K562 (cell line): ENCODE measurements around the gene PMPCB. TPM values are rescaled to one million over a fixed set of nuclear protein-coding genes. Genes with fewer than 3 reads are reported as not detected.

Source experiments
- ATAC-seq: fragments of 200-7000 bp; cut with Tn5 transposase; 3 replicates; pipeline ENCODE4 v1.9.1; 2020; ENCODE audit warnings: moderate library complexity
- BruUV-seq: library from RNA; stranded (reverse); fragments of 400-500 nt; replicated peaks from 2 replicates; lab custom pipeline; 2021; lab: Mats Ljungman, UMichigan
- CTCF ChIA-PET: fragments of 300-600 bp; formaldehyde crosslinking; extraction: SDS; loops from one replicate; lab custom pipeline; 2021; ENCODE audit warnings: low intra/inter-chr PET ratio; lab: Yijun Ruan, JAX
- POLR2A ChIA-PET: fragments of 300-600, 350-650 bp; sonication (Branson Sonifier 250); formaldehyde crosslinking; extraction: SDS; loops from one replicate; lab custom pipeline; 2021; ENCODE audit warnings: antibody characterized with exemption, inconsistent platforms; lab: Yijun Ruan, JAX
- DNase-seq, 4 experiments: peaks; one replicate each; pipeline versions ENCODE4 v3.0.0 to v3.0.0-alpha.2; 2011 to 2018; ENCODE audit warnings: low spot score in 3 of 4, mixed read lengths in 3 of 4; ENCODE audit errors: extremely low read depth in 1 of 4
- FAIRE-seq: peaks from 2 replicates; lab custom pipeline; 2011; peaks lifted over from hg19 to GRCh38; lab: Jason Lieb, UNC
- H2AFZ ChIP-seq: 2 replicates; pipeline ENCODE4 v1.6.0; 2011; ENCODE audit warnings: low read depth, low read length, control low read depth, inconsistent platforms
- H3K27ac ChIP-seq: fragments of 200-600 bp; 3 replicates; pipeline ENCODE4 v1.8.0; 2011; ENCODE audit warnings: low read depth, mild to moderate bottlenecking, control low read depth, inconsistent platforms, low read length, moderate library complexity, mixed read lengths; ENCODE audit errors: extremely low read depth
- H3K27me3 ChIP-seq, 2 experiments: fragments of 300-600 bp in 1 of 2; 2 replicates in 1 of 2; 3 replicates in 1 of 2; pipeline versions ENCODE4 v1.6.0 to v1.8.0; 2011; ENCODE audit warnings: inconsistent platforms in 2 of 2, low read length in 2 of 2, mild to moderate bottlenecking in 1 of 2, mixed read lengths in 1 of 2, moderate library complexity in 1 of 2; ENCODE audit not compliant: control insufficient read depth in 2 of 2, insufficient read depth in 2 of 2
- H3K36me3 ChIP-seq: fragments of 300-600 bp; 3 replicates; pipeline ENCODE4 v1.8.0; 2011; ENCODE audit warnings: mild to moderate bottlenecking, low read length, inconsistent platforms; ENCODE audit not compliant: control insufficient read depth, insufficient read depth
- H3K4me1 ChIP-seq, 2 experiments: fragments of 200-600 bp in 1 of 2; replicated peaks in 1 of 2; 2 replicates in 1 of 2; 3 replicates in 1 of 2; pipeline versions ENCODE4 v1.5.1 to v1.8.0; 2011; ENCODE audit warnings: inconsistent platforms in 2 of 2, low read length in 2 of 2, mild to moderate bottlenecking in 1 of 2, mixed read lengths in 1 of 2, moderate library complexity in 1 of 2; ENCODE audit not compliant: control insufficient read depth in 2 of 2, insufficient read depth in 2 of 2
- H3K4me2 ChIP-seq: 2 replicates; pipeline ENCODE4 v1.6.1; 2011; ENCODE audit warnings: low read length, control low read depth, inconsistent platforms, mixed read lengths; ENCODE audit not compliant: insufficient read depth
- H3K4me3 ChIP-seq: fragments of 200-600 bp; sonication (generic), shearing (Covaris generic); 2 replicates; pipeline ENCODE4 v1.5.1; 2016; ENCODE audit warnings: control low read depth, inconsistent platforms
- H3K79me2 ChIP-seq: fragments of 200-600 bp; 3 replicates; pipeline ENCODE4 v1.8.0; 2011; ENCODE audit warnings: low read length, inconsistent platforms; ENCODE audit not compliant: control insufficient read depth, insufficient read depth
- H3K9ac ChIP-seq, 2 experiments: 2 replicates each; pipeline versions ENCODE4 v1.6.0 to v1.6.1; 2011; ENCODE audit warnings: low read depth in 2 of 2, low read length in 2 of 2, control low read depth in 1 of 2, inconsistent platforms in 1 of 2, mild to moderate bottlenecking in 1 of 2, mixed read lengths in 1 of 2; ENCODE audit not compliant: insufficient read depth in 1 of 2
- H3K9me1 ChIP-seq: one replicate; pipeline ENCODE4 v1.6.0; 2011; ENCODE audit warnings: inconsistent platforms, mild to moderate bottlenecking, low read length, moderate library complexity; ENCODE audit not compliant: control insufficient read depth, insufficient read depth
- H3K9me3 ChIP-seq: replicated peaks from 2 replicates; pipeline ENCODE4 v1.5.1; 2011; ENCODE audit warnings: low read depth, low read length, inconsistent platforms; ENCODE audit not compliant: control insufficient read depth, insufficient read depth
- H4K20me1 ChIP-seq: replicated peaks from 2 replicates; pipeline ENCODE4 v1.6.1; 2011; ENCODE audit warnings: low read length, inconsistent platforms, mixed read lengths; ENCODE audit not compliant: control insufficient read depth, insufficient read depth
- ARID3A ChIP-seq: IDR thresholded peaks from 2 replicates; pipeline ENCODE4 v1.6.1; 2012; ENCODE audit warnings: low read depth, low read length, improper control_type of control experiment, borderline replicate concordance
- C11orf30 ChIP-seq: fragments of 450-650 bp; IDR thresholded peaks from 2 replicates; pipeline ENCODE4 v1.6.1; 2016; ENCODE audit warnings: low read depth, mild to moderate bottlenecking
- CEBPB ChIP-seq: fragments of 450-650 bp; IDR thresholded peaks from 2 replicates; pipeline ENCODE4 v1.6.1; 2016; ENCODE audit warnings: missing genetic modification characterization, missing compliant biosample characterization
- ELF1 ChIP-seq: fragments of 200-800 bp; sonication (Bioruptor generic); IDR thresholded peaks from 2 replicates; pipeline ENCODE4 v1.6.1; 2016; ENCODE audit warnings: missing genetic modification characterization, missing compliant biosample characterization
- NR2C1 ChIP-seq, 2 experiments: fragments of 450-650 bp; IDR thresholded peaks; 2 replicates each; pipeline ENCODE4 v1.6.1; 2017; ENCODE audit warnings: mild to moderate bottlenecking in 2 of 2, antibody characterized with exemption in 1 of 2, inconsistent platforms in 1 of 2, missing compliant biosample characterization in 1 of 2, missing genetic modification characterization in 1 of 2
- POLR2AphosphoS5 ChIP-seq: IDR thresholded peaks from 2 replicates; pipeline ENCODE4 v1.6.1; 2011; ENCODE audit warnings: mild to moderate bottlenecking, low read depth, low read length, moderate library complexity; ENCODE audit not compliant: control insufficient read depth, insufficient read depth
- PYGO2 ChIP-seq: fragments of 450-650 bp; IDR thresholded peaks from 2 replicates; pipeline ENCODE4 v1.6.1; 2016; ENCODE audit warnings: mild to moderate bottlenecking, missing genetic modification characterization, moderate library complexity, missing compliant biosample characterization
- TCF3 ChIP-seq: sonication (generic); formaldehyde crosslinking; IDR thresholded peaks from 2 replicates; pipeline ENCODE4 v1.4.0; 2020; ENCODE audit warnings: mild to moderate bottlenecking, missing genetic modification reagents
- ZNF174 ChIP-seq: fragments of 250-450 bp; sonication (Bioruptor Pico); IDR thresholded peaks from 2 replicates; pipeline ENCODE4 v1.4.0; 2020; ENCODE audit warnings: mild to moderate bottlenecking
- ZNF274 ChIP-seq: IDR thresholded peaks from 2 replicates; pipeline ENCODE4 v1.6.1; 2011; ENCODE audit warnings: low read depth, mild to moderate bottlenecking, low read length, moderate library complexity, borderline replicate concordance
- WGBS: fragments of 100-300 bp; shearing (Covaris generic); methylation state at CpG from one replicate; pipeline ENCODE4 v1.1.6; 2016; ENCODE audit warnings: low coverage, mixed read lengths; ENCODE audit not compliant: insufficient coverage; ENCODE audit errors: missing lambda C conversion rate; 5-methylcytosine and 5-hydroxymethylcytosine counted together
- in situ Hi-C: fragments of 300-500 bp; cut with MboI; formaldehyde crosslinking; loops from 4 replicates; pipeline ENCODE4 v1.15.0; 2018; ENCODE audit warnings: inconsistent platforms, mixed read lengths
- intact Hi-C: fragments of 100-400 bp; cut with micrococcal nuclease; formaldehyde crosslinking; loops from 2 replicates; pipeline ENCODE4 v1.14.2; 2022
- polyA plus RNA-seq, 8 experiments: library from polyadenylated mRNA; depleted of rRNA in 4 of 8; stranded (reverse) in 5 of 8; unstranded in 3 of 8; fragments of >200 nt; fragmentation: Nextera tagmentation in 2 of 8; fragmentation: Illumina TruSeq in 1 of 8; extraction: Ambion mirVana in 2 of 8; extraction: Trizol in 1 of 8; gene quantifications; 2 replicates each; pipeline versions ENCODE4 v1.2.1 to v1.2.3, GENCODE V29; 2011 to 2014; ENCODE audit warnings: inconsistent platforms in 1 of 8, missing spikeins in 1 of 8
- total RNA-seq, 7 experiments: library from RNA; depleted of rRNA in 6 of 7; stranded (reverse); fragments of >200 nt in 6 of 7; fragmentation: Illumina TruSeq in 2 of 7; extraction: Trizol in 2 of 7; gene quantifications; 2 replicates each; pipeline versions ENCODE4 v1.2.1 to v1.2.3, GENCODE V29; 2011 to 2021; ENCODE audit warnings: low replicate concordance in 1 of 7
- TF ChIP-seq, protein P1 (sequence below), 2 experiments: IDR thresholded peaks; 2 replicates each; pipeline ENCODE4 v1.6.1; 2011; ENCODE audit warnings: borderline replicate concordance in 1 of 2, control low read depth in 1 of 2, low read depth in 1 of 2, low read length in 1 of 2, mild to moderate bottlenecking in 1 of 2, mixed read lengths in 1 of 2, moderate library complexity in 1 of 2; ENCODE audit not compliant: insufficient read depth in 1 of 2, insufficient read length in 1 of 2, poor library complexity in 1 of 2, severe bottlenecking in 1 of 2; ENCODE audit errors: extremely low read depth in 1 of 2

Gene PMPCB
- total and polyA plus RNA-seq, 9 of the 15 experiments (the other 6 are each of a cell fraction or from before 2014, with no cell fraction given) = 61.2 to 209 (median 105) TPM

GRCh38 chr7:103299660-103300059 is 2.4 kb downstream of the PMPCB start (continued):
- TF ChIP-seq, protein P1, sequence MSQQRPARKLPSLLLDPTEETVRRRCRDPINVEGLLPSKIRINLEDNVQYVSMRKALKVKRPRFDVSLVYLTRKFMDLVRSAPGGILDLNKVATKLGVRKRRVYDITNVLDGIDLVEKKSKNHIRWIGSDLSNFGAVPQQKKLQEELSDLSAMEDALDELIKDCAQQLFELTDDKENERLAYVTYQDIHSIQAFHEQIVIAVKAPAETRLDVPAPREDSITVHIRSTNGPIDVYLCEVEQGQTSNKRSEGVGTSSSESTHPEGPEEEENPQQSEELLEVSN (IDR thresholded peaks at IDR 0.05; ENCODE audit: borderline replicate concordance in 1 of 2, extremely low read depth in 1 of 2, insufficient read depth in 1 of 2, insufficient read length in 1 of 2, low read depth in 1 of 2, low read length in 1 of 2, poor library complexity in 1 of 2, severe bottlenecking in 1 of 2) = no peak
- TF ChIP-seq CEBPB (tag) = peak; percentile 95
- no peak for TF ChIP-seq ARID3A

DNA sequence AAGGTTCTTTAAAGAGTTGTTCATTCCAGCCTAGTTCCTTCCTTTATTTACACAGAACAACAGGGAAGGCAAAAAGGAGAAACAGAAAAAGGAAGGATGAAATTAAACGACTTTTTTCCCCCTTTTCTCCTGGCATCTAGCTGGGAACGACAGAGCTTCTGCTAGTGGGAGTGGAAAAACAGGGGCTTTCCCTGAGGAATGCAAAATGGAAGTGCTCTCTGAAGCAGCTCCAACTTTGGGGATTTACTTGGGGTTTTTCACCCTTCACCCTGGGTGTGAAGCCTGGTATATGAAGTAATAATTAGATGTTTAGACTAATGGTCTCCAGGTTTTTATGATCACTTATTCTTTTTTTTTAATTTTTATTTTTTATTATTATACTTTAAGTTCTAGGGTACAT is 4.2 kb downstream of the PMPCB start:
- intact Hi-C loops = no loop called here
- no peak for FAIRE-seq
- H3K4me2 ChIP-seq = no peak overlapping the region
- H3K4me1 ChIP-seq = peaks cover 3 to 6% of the 10 kb centered on the region in 2 experiments; a peak in 4 of 5 replicates
- DNase-seq = no peak
- ATAC-seq = no peak
- no peaks in the 10 kb centered on the region for H3K9me3 ChIP-seq
- H3K36me3 ChIP-seq = peaks cover 75% of the 10 kb centered on the region
- H3K27ac ChIP-seq = no peak overlapping the region
- H3K79me2 ChIP-seq = peaks cover 24% of the 10 kb centered on the region
- POLR2A ChIA-PET = interaction anchor here (0.7 to 2.1 kb wide), 3 partner anchors 12 to 43 kb away, joined by 3 to 5 read pairs (median 3); partner anchors contain the start of gene DNAJC2
- no TSS peak for BruUV-seq
- no peak overlapping the region for H2AFZ ChIP-seq
- no peaks in the 10 kb centered on the region for H4K20me1 ChIP-seq
- no peaks in the 10 kb centered on the region for H3K9me1 ChIP-seq
- in situ Hi-C loops = no loop called here
- H3K9ac ChIP-seq = no peak overlapping the region
- 46% methylated on average over 2 of the region's 2 CpGs for WGBS
- H3K27me3 ChIP-seq = no peaks in the 10 kb centered on the region
- no peak overlapping the region for H3K4me3 ChIP-seq
- CTCF ChIA-PET = no interaction called here
- TF ChIP-seq ZNF174 (no peak), POLR2AphosphoS5 (no peak), ELF1 (tag) (no peak), PYGO2 (no peak), ZNF274 (no peak), C11orf30 (no peak), TCF3 (CRISPR knock-in tag) (no peak), NR2C1 (IDR thresholded peaks at IDR 0.05) (no peak), NR2C1 (tag; IDR thresholded peaks at IDR 0.05) (no peak)
